HG02571 (cell line): ENCODE data around the gene GCFC2.
A peak's percentile ranks its signal among the peaks of the same experiment; 100 is the strongest.
"Not testable (repeated sequence)": the region's sequence is repeated elsewhere in the genome, so short reads cannot be mapped to it uniquely, and the experiment has no call there.

Experiments
- ATAC-seq: cut with Tn5 transposase; IDR thresholded peaks from one replicate; pipeline ENCODE4 v1.9.1; 2021; ENCODE audit warnings: mild to moderate bottlenecking, moderate library complexity; ENCODE audit not compliant: unreplicated experiment

GCFC2 gene

DNA sequence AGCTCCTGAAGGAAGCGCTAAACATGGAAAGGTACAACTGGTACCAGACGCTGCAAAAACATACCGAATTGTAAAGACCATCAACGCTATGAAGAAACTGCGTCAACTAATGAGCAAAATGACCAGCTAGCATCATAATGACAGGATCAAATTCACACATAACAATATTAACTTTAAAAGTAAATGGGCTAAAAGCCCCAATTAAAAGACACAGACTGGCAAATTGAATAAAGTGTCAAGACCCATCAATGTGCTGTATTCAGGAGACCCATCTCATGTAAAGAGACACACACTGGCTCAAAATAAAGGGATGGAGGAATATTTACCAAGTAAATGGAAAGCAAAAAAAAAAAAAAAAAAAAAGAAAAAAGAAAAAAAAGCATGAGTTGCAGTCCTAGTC, 27.3 kb downstream of the GCFC2 start:
- not testable (repeated sequence) for ATAC-seq

DNA sequence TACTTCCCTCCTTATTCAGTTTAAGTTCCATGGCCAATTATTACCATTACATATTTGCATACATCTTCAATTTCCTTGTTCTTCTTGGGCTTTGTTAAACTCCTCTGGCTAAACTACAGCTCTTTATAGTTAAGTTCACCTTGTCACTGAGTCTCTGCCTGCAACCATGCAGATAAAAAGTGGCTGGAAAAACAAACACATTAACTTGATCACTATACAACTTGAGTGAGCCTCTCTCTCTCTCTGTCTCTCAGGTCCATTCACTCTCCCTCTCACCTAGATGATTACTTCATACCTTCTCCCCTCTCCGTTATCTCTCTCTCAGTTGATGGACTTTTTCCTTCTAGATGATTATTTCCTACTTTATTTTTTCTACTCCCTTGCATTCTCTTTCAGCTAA, 30.3 kb downstream of the GCFC2 start:
- ATAC-seq: no peak

DNA sequence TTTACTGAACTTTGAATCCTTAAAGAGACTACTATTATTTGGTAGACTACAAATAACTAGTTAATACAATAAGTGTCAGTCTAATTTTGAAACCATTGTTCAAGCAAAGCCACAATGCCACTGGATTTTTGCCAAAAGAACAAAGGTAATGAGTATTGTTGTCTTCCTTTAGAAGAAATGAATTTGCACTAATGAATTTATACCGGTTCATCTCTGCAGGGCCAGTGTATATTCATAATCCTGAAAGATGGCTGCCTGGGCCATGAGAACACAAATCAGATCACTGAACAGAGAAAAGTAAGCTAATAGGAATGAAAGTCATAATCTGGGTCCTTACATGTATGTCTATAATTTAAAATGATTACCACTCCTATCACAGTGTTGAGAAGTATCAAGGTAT, 31.2 kb downstream of the GCFC2 start:
- no peak for ATAC-seq

GRCh38 chr2:75676464-75676863, 34.3 kb downstream of the GCFC2 start:
- ATAC-seq: no peak

DNA sequence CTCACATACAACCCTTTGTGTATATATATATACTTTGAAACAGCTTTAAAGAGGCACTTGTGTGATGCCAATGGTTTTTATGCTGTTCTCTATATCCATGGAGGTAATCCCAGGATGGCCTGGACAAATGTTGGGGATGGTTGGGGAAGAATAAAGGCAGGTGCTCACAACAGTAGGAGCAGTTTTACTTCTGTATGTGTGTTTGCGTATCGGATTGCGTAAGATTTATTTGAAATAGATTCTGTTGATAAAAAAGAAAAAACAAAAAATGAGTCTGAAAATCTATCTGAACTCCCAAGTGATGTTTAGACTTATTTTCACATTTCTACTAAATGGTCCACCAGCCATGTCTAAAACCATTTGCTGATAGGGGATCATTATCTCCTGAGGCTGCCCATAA, 34.8 kb downstream of the GCFC2 start:
- ATAC-seq: no peak

- not testable (repeated sequence) for ATAC-seq
These were observed 35.3 kb downstream of the GCFC2 start for GRCh38 chr2:75675423-75675822.

DNA sequence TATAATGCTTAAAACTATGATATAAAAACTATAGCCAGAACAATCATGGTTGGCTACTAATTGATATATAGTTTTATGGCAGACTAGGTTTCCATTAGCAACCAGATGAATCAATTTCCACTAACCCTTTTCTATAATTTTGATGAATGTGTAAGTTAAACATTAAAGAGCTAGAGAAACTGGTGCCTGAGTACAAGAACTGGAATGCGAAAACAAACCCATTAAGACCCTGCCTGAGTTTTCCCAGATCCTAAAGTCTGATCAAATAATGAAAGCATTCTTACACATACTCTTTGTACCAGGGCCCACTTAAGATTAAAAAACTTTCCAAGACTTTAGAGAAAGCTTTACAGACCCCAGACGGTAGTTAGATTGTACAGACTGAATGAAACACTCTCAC, 42.8 kb downstream of the GCFC2 start:
- ATAC-seq: no peak

DNA sequence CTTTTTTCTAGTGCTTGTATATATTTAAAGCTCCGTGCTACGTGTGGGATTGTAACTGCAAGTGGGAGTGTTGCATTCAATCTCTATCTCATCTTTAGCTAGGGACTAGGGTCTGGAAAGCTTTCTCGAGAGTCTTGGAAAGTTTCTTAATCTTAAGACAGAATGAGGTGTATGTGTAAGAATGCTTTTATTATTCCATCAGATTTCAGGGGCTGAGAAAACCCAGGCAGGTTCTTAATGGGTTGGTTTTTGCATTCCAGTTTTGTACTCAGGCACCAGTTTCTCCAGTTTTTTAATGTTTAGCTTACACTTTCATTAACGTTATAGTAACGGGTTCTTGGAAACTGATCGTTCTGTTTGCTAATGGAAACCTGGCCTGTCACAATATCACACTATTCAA, 43.8 kb downstream of the GCFC2 start:
- no peak for ATAC-seq

GRCh38 chr2:75657798-75658197, 52.9 kb downstream of the GCFC2 start:
- ATAC-seq: no peak

- no peak for ATAC-seq
These were observed 54.2 kb downstream of the GCFC2 start for GRCh38 chr2:75656563-75656962.

DNA sequence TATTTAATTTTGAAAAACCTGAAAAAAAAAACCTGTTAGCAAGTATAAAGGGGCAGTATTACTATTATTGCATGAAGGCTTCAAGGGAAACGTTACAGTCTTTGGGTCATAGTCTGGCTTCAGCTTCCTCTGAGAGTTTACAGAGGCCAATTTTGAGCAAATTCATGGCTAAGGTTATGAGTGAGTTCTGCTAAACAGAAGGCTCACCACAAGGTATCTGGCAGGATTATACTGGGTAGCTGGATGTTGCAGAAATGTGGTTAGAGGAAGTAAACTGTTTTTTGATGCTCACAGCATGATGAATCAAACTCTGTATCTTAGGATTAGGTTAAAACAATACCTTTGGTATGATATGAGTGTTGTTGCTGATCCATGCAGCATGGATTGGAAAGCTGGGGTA, 54.9 kb downstream of the GCFC2 start:
- ATAC-seq: no peak

- no peak for ATAC-seq
These were observed 56.7 kb downstream of the GCFC2 start for GRCh38 chr2:75654012-75654411.

DNA sequence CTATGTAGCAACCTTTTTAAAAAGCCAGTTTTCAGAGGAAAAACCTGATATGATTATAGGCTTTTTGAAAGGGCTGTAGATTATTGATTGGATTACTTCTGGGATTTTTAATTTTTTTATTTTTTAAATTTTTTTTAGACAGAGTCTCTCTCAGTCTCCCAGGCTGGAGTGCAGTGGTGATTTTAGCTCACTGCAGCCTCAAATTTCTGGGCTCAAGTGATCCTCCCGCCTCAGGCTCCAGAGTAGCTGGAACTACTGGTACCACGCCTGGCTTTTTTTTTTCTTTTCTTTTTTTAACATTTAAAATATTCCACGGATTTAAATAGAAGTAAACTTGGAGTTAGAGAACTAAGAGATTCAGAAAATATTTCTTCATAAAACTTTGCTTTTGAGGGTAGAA, 62.9 kb downstream of the GCFC2 start:
- ATAC-seq: no peak

- ATAC-seq: peak; percentile 98
These were observed 63.9 kb downstream of the GCFC2 start, which contains the start of gene MRPL19 for GRCh38 chr2:75646583-75647425. MRPL19 (plus strand) TSS chr2:75646783; CDS start chr2:75646808, 25 bp downstream.

DNA sequence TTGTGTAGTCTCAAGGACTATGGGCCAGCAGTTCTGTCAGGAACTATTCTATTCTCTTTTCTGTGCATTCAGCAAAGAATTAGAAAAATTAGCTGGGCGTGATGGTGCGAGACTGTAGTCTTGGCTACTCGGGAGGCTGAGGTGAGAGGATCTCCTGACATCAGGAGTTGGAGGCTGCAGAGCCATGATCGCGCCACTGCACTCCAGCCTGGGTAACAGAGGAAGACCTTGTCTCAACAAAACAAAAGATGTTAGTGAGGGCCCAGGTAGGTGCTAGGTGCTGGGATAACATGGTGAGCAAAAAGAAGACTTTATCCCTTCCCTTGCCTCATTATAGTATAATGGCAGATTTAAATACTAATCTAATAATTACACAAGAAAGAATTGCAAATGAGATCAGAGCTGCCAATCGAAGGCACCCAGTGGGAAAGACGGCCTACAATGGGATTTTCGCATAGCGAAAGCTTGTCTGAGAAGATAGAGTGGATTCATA, 64.6 kb downstream of the GCFC2 start:
- ATAC-seq: no peak

- ATAC-seq: no peak
These were observed 65.1 kb downstream of the GCFC2 start for GRCh38 chr2:75645643-75646042.

DNA sequence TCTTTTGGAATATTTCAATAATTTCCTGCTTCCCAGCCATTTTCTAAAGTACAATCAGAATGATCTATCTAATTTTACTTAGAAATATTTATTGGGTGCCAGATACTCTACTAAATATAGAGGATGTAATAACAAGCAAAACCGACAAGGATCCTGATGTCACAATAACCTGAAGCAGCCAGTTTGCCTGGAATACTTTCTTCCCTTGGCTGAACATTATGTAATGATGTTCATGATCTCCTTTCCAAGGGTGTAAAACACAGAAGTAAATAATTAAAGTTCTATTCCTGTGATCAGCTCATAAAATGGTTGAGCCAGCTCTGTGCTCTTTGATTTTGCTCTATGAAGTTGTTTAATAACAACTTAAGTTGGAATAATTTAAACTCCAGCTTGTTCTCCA, 66.7 kb downstream of the GCFC2 start:
- ATAC-seq: no peak

DNA sequence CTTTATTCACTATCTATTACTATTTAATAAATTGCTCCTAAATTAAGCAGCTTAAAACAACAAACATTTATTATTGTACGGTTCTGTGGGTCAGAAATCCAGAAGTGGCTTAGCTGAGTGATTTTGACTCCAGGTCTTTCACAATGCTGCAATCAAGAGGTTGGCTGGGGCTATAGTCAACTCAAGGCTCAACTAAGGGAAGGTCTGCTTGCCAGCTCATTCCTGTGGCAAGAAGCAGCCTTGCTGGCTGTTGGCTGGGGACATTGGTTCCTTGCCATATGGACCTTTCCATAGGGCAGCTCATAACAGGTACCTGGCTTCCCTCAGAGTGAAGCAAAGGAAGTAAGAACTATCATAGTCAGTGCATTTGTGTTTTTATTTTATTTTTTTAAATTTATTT, 69.1 kb downstream of the GCFC2 start:
- ATAC-seq: no peak

- ATAC-seq: peak; percentile 91
These were observed 70.0 kb downstream of the GCFC2 start for GRCh38 chr2:75640621-75641121.

GRCh38 chr2:75637568-75637967, 73.1 kb downstream of the GCFC2 start:
- no peak for ATAC-seq

GRCh38 chr2:75634945-75635344, 75.8 kb downstream of the GCFC2 start:
- ATAC-seq: no peak

- no peak for ATAC-seq
These were observed 77.1 kb downstream of the GCFC2 start for GRCh38 chr2:75633620-75634019.
